CD4-positive, alpha-beta T cell treated with Interleukin-4 for 1 hour (primary cell): ENCODE results near the gene PPP2R1B.
"Not testable (repeated sequence)": the region's sequence is repeated elsewhere in the genome, so short reads cannot be mapped to it uniquely, and the experiment has no call there.

Experiments
- DNase-seq, 2 donors: peaks; one replicate each; pipeline ENCODE4 v3.0.0-alpha.2; 2020 to 2022

The PPP2R1B gene

DNA sequence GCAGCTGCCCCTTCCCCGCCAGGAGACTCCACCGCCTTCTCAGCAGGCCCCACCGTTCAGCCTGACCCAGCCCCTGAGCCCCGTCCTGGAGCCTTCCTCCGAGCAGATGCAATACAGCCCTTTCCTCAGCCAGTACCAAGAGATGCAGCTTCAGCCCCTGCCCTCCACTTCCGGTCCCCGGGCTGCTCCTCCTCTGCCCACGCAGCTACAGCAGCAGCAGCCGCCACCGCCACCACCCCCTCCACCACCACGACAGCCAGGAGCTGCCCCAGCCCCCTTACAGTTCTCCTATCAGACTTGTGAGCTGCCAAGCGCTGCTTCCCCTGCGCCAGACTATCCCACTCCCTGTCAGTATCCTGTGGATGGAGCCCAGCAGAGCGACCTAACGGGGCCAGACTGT, 42.6 kb downstream of the PPP2R1B start:
- no peak for DNase-seq

DNA sequence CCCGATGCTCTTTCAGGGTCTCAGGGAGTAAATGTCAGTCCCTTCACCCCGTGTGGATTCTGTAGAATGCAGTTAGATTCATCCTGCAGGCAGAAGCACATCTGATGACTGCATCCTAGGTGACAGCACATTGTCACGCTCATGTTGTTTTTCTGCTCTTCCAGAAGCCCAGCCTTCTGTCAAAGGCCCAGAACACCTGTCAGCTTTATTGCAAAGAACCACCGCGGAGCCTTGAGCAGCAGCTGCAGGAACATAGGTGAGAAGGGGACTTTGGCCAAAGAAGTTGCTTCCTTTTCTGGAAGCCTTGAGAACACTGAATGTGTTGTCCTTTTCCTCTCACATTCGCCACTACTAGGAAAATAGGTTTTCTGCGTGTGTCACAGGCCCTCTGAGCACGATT, 43.7 kb downstream of the PPP2R1B start:
- DNase-seq, result no peak

DNA sequence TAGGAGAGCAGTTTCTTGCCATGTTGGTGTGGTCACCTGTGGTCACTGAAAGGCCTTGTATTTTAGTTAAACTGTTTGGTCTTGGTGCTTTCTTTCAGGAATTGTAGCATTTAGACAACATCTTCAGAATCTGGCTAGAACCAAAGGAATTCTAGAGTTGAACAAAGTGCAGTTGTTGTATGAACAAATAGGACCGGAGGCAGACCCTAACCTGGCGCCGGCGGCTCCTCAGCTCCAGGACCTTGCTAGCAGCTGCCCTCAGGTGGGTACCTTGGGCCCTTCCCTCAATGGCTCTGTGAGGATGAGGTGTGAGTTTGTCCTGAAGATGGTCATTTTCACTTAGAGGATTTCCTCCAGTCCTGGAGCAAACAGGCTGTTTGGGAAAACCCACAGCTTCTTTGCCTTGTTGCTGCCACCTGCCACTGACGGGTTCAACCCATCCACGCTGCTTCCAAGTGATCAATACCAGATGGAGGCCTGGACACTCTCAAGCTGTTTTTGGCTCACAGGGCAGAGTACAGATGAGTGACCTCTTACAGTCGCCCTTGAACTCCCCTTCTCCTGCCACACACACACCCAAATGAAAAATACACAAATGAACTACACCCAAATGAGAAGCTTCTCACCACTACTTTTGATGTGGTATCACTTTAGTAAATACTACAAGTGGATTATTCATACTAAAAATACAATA, 45.2 kb downstream of the PPP2R1B start:
- no peak for DNase-seq

GRCh38 chr11:111719379-111719778, 46.8 kb downstream of the PPP2R1B start:
- DNase-seq, result no peak

DNA sequence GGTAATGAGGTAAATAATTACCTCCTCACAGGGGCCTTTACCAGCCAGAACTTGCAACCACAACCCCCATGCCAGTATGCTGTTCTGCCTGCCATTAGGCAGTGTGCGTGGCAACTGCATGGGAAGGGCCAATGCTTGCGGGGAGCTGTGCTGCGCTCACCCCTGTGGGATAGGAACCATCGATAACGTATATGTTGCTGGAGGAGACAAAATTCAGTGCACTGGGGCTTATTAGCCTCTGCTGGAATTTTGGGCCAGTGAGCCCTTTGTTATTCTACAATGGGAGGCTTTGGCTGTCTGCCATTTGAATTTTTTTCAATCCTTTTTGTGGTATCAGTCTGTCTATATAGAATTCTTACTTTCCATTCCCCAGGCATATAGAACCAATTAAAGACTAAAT, 47.3 kb downstream of the PPP2R1B start:
- DNase-seq, result no peak

DNA sequence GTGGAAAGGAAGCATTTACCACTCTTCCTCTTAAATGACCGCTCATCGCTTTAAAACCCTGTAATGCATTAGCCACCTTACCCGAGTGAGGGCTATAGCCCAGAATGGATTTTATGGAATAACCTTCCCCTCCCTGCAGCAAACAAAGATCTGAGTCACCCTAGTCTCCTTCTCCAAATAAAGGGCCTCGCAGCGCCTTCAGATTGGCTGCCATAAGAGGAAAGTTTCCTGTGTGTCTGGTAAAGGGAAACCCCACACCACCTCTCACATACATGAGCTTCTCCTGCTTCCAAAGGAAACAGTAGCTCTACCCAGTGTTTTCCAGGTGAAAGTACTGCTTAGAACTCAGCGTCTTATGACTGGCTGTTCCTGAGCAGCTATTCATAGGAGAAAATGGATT, 47.8 kb downstream of the PPP2R1B start:
- no peak for DNase-seq

GRCh38 chr11:111717660-111718059, 48.5 kb downstream of the PPP2R1B start:
- DNase-seq, result not testable (repeated sequence)

DNA sequence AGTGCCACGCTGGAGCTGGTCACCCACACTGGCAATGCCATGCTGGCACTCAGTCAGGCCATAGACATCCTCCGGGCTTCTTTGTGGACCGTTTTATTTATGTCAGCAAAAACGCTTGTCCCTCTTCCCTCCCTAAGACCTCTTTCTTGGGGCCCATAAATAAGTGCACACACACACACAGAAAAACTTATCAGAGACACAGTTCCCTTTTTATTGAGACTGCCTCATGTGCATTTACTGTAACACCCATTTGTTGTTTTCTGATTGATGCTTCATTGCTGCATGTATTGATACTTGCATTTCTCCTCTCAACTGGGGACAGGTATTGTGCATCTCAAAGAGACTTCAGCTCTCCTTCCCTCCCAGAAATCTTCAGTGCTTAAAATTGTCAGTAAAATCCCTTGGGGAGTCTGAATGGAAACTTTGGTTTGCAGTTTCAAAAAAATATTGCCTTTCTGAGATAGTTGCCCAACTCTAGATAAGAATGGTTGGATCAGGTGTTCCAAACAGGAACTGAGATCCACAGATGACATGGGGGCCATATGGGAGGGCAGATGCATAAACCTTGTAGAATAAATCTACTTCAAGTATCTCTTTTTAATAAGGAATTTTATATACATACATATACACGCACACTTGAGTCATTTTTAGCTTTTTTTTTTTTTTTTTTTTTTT, 50.9 kb downstream of the PPP2R1B start:
- DNase-seq, result no peak

- no peak for DNase-seq
Measured at GRCh38 chr11:111714522-111714921, 51.7 kb downstream of the PPP2R1B start.

GRCh38 chr11:111707691-111708067, 58.5 kb downstream of the PPP2R1B start:
- no peak for DNase-seq

DNA sequence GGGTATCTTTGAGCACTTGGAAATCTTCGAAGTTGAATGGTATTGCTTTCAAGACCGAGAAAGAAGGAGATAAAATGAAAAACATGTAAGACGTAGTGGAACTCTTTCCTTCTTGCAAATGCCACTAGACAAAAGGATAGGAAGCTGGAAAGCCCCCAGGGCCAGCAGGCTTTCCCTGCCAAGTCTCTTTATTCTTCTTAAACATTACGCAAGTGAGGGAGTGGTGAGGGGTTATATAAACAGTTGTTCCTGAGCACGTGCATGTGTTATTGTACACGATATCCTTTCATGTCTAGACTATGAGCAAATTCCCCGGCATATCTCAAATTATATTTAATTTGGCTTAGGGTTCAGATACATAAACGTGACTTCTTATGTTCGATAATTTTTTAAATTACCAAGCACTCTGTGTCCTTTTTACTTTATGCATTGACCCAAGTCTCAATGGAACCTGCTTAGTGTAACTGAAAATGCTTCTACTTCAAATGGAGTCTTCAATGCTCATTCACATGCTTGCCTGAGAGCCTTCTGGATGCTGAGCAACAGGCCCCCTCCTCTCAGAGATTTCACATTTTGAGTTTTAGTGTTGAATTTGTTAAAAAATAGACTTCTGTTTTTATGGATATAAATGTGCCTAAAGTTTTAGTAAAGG, 59.0 kb downstream of the PPP2R1B start:
- no peak for DNase-seq

- no peak for DNase-seq
Measured at GRCh38 chr11:111703576-111703975, 62.6 kb downstream of the PPP2R1B start.

GRCh38 chr11:111702623-111703022, 63.6 kb downstream of the PPP2R1B start:
- no peak for DNase-seq

- DNase-seq, result no peak
Measured at GRCh38 chr11:111700162-111700561, 66.0 kb downstream of the PPP2R1B start.

GRCh38 chr11:111699579-111700156, 66.5 kb downstream of the PPP2R1B start:
- no peak for DNase-seq

DNA sequence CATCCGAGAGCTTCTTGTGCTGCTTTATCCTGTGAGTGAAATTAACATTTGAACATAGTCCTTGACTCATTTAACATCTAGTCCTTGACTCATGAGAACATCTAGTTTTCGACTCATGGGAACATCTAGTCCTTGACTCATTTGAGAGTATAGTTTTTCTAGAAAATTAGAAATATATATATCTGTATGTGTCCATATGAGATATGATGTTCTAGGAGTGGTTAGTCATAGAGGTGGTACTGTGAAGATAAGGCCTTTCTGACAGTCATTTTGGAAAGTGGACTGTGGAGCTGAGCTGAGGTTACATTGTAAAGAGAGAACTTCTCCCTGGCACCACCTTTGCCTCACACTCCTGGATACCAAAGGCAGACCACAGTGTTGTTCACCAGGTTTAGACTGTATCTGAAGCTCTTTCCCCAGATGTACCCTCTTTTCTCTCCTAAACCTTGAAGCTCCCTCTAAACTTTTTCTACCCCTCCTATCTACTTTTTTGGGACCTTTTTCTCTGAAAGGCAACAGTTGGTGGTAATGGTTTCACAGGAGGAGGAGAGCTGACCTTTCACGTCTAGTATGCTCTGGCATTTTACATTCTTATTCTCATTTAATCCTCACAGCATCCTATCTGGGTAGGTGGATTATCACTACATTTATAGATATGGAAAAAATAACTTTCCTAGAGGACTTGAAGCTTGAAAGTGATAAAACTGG, 67.2 kb downstream of the PPP2R1B start:
- DNase-seq, result no peak

DNA sequence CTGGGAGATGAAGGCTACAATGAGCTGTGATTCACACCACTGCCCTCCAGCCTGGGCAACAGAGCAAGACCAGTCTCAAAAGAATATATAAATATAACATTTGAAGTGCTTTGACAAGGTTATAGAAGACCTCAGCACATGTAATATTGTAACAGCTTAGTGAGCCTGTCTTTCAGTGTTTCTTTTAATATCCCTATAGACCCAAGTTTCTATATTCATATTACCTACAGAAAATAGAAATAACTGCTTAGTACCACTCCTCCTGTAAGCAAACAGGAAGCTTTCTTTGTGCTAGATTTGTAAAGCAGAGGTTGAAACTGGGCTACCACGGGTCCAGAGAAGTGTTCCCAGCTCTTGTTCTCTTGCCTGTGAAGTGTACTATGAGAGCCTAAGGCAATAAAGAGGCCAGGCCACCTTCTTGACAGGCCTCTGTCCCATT, 68.2 kb downstream of the PPP2R1B start:
- DNase-seq, result no peak

- no peak for DNase-seq
Measured at GRCh38 chr11:111696556-111696955, 69.6 kb downstream of the PPP2R1B start.

GRCh38 chr11:111694851-111695250, 71.3 kb downstream of the PPP2R1B start:
- DNase-seq, result no peak

GRCh38 chr11:111693224-111693937, 72.8 kb downstream of the PPP2R1B start:
- no peak for DNase-seq

DNA sequence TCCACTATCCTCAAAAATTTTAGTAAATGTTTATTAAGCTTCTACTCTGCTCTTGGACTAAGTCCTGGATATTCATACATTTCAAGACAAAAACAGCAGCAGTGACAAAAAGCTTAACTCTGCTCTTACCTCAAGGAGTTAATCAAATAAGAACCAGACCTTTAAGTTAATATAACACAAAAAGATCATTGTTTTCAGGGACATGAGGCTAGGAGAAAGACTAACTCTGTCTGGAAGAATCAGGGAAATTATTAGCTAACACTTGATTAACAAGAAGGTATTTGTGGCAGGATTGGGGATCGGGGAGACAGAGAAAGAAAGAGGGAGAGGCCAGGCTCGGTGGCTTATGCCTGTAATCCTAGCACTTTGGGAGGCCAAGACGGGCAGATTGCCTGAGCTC, 74.4 kb downstream of the PPP2R1B start:
- no peak for DNase-seq

DNA sequence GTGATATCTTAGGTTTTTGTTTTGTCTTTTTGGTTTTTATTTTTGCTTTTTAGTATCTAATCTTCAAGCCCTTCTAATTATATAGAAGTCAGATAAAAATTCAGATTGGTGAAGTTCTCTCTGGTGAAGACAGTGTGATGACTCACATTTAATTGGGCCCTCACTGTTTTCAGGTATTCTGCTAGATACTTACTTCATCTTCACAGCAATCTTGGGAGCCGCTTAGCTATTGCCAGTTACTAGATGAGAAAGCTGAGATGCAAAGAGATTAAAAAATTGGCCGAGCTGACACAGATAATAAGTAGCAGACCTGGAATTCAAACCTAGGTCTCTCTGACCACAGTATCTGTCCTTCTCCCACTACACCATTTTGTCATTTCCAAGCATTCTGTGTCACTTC, 75.0 kb downstream of the PPP2R1B start:
- no peak for DNase-seq

- DNase-seq, result no peak
Measured at GRCh38 chr11:111688013-111688412, 78.2 kb downstream of the PPP2R1B start.
